MM.1S (cell line): ENCODE data around the gene PMM2.

Experiments
- DNase-seq: peaks from one replicate; pipeline ENCODE4 v3.0.0-alpha.2; 2015
- H2AFZ ChIP-seq: fragments of 300-600 bp; sonication (generic); 2 replicates; pipeline ENCODE4 v1.6.0; 2016; ENCODE audit warnings: antibody characterized with exemption, low read length
- H3F3A ChIP-seq: fragments of 300-600 bp; sonication (generic); 2 replicates; pipeline ENCODE4 v1.6.1; 2016; ENCODE audit warnings: mild to moderate bottlenecking, antibody characterized with exemption, low read length, moderate library complexity, mixed read lengths; ENCODE audit not compliant: insufficient read depth
- H3K27ac ChIP-seq: fragments of 300-600 bp; sonication (generic); 2 replicates; pipeline ENCODE4 v1.5.1; 2016; ENCODE audit warnings: mild to moderate bottlenecking, low read length
- H3K27me3 ChIP-seq: fragments of 300-600 bp; sonication (generic); replicated peaks from 2 replicates; pipeline ENCODE4 v1.6.0; 2016; ENCODE audit warnings: low read length; ENCODE audit not compliant: insufficient read depth
- H3K36me3 ChIP-seq: fragments of 300-600 bp; sonication (generic); replicated peaks from 2 replicates; pipeline ENCODE4 v1.6.1; 2016; ENCODE audit warnings: mild to moderate bottlenecking, low read length, mixed read lengths; ENCODE audit not compliant: insufficient read depth
- H3K4me1 ChIP-seq: fragments of 300-600 bp; sonication (generic); 2 replicates; pipeline ENCODE4 v1.6.1; 2016; ENCODE audit warnings: low read length, mixed read lengths
- H3K4me2 ChIP-seq: fragments of 300-600 bp; sonication (generic); 2 replicates; pipeline ENCODE4 v1.6.0; 2016; ENCODE audit warnings: low read depth, low read length
- H3K4me3 ChIP-seq: fragments of 300-600 bp; sonication (generic); 2 replicates; pipeline ENCODE4 v1.5.1; 2016; ENCODE audit warnings: low read length, mixed read lengths
- H3K79me2 ChIP-seq: fragments of 300-600 bp; sonication (generic); 2 replicates; pipeline ENCODE4 v1.6.1; 2016; ENCODE audit warnings: mixed run types, low read length, mixed read lengths
- H3K9ac ChIP-seq: fragments of 300-600 bp; sonication (generic); 2 replicates; pipeline ENCODE4 v1.6.1; 2016; ENCODE audit warnings: low read length, mixed read lengths
- H3K9me2 ChIP-seq: fragments of 300-600 bp; sonication (generic); replicated peaks from 2 replicates; pipeline ENCODE4 v1.6.1; 2016; ENCODE audit warnings: mild to moderate bottlenecking, low read length, mixed read lengths; ENCODE audit not compliant: insufficient read depth
- H3K9me3 ChIP-seq: fragments of 300-600 bp; sonication (generic); replicated peaks from 2 replicates; pipeline ENCODE4 v1.6.1; 2016; ENCODE audit warnings: mild to moderate bottlenecking, low read length, mixed read lengths; ENCODE audit not compliant: insufficient read depth
- H4K20me1 ChIP-seq: fragments of 300-600 bp; sonication (generic); 2 replicates; pipeline ENCODE4 v1.6.1; 2016; ENCODE audit warnings: mild to moderate bottlenecking, low read length, moderate library complexity, mixed read lengths; ENCODE audit not compliant: insufficient read depth
- EZH2 ChIP-seq: fragments of 300-600 bp; sonication (generic); optimal IDR thresholded peaks from 2 replicates; pipeline ENCODE3; 2017; ENCODE audit warnings: low read depth, mild to moderate bottlenecking, antibody characterized with exemption, low read length, mixed read lengths
- EZH2phosphoT487 ChIP-seq: fragments of 300-600 bp; sonication (generic); IDR thresholded peaks from 2 replicates; pipeline ENCODE4 v1.6.1; 2018; ENCODE audit warnings: antibody characterized with exemption, low read length
- TF ChIP-seq, protein P1 (sequence below): fragments of 300-600 bp; sonication (generic); IDR thresholded peaks from 2 replicates; pipeline ENCODE4 v1.5.1; 2016; ENCODE audit warnings: antibody characterized with exemption, low read length, mixed read lengths

The PMM2 gene

GRCh38 chr16:8862309-8863130 is 64.9 kb downstream of the PMM2 start:
- Histone ChIP-seq H3K36me3 (0 out of 2 replicates have a peak, but pooled peaks cover 5% of the 10 kb centered on the region), H3K9ac (no peak overlapping the region), H2AFZ (no peak overlapping the region), H3K27me3 (no peaks in the 10 kb centered on the region), H4K20me1 (peaks cover 18% of the 10 kb centered on the region), H3K4me3 (no peak overlapping the region), H3F3A (no peaks in the 10 kb centered on the region), H3K9me2 (no peaks in the 10 kb centered on the region), H3K79me2 (peaks cover 95% of the 10 kb centered on the region), H3K4me1 (no peaks in the 10 kb centered on the region), H3K27ac (no peak overlapping the region), H3K4me2 (no peak overlapping the region), H3K9me3 (no peaks in the 10 kb centered on the region)
- DNase-seq: no peak
- TF ChIP-seq EZH2phosphoT487 (no peak), EZH2 (no peak)
- TF ChIP-seq, protein P1, sequence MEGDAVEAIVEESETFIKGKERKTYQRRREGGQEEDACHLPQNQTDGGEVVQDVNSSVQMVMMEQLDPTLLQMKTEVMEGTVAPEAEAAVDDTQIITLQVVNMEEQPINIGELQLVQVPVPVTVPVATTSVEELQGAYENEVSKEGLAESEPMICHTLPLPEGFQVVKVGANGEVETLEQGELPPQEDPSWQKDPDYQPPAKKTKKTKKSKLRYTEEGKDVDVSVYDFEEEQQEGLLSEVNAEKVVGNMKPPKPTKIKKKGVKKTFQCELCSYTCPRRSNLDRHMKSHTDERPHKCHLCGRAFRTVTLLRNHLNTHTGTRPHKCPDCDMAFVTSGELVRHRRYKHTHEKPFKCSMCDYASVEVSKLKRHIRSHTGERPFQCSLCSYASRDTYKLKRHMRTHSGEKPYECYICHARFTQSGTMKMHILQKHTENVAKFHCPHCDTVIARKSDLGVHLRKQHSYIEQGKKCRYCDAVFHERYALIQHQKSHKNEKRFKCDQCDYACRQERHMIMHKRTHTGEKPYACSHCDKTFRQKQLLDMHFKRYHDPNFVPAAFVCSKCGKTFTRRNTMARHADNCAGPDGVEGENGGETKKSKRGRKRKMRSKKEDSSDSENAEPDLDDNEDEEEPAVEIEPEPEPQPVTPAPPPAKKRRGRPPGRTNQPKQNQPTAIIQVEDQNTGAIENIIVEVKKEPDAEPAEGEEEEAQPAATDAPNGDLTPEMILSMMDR: no peak

DNA sequence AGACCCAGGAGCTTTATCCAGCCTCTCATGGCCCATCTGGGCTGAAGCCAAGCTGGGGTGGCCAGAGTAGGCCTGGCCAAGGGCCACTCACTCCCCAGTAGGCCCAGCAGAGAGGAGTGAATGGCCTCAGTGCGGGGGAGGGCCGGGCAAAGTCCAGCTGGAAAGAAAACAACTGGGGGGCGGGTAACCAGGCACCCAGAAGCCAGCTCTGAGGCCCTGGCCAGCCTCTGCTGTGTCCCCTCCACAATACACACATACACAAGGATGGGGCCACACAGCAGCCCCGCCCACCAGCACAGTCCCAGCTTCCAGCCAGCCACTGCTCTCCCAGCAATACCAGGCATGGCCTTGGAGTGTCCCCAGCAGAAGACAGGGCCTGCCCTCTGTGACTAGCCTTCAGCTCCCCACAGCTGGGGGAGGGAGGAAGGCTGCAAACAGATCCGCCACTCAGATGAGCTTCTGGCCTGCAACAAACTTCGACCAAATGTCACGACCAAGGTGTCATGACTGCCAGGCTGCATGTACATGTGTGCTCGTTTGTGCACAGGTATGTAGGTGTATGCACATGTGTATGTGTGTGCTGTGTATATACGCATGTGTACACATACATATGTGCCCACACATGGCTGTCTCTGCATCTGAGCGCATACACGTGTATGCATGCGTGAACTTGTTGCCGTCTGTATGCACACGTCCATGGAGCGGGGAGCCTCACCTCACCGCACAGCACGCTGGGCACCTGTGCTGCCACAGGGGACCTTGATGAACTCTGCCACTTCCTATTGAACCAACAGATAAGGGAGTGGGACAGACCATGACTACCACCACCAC is 66.2 kb downstream of the PMM2 start:
- no peaks in the 10 kb centered on the region for H3K27me3 ChIP-seq
- 0 out of 2 replicates have a peak, but pooled peaks cover 2% of the 10 kb centered on the region for H3K36me3 ChIP-seq
- H3K4me2 ChIP-seq: no peak overlapping the region
- H4K20me1 ChIP-seq: peaks cover 18% of the 10 kb centered on the region
- DNase-seq: no peak
- TF ChIP-seq EZH2phosphoT487: no peak
- TF ChIP-seq, protein P1: no peak
- no peak for TF ChIP-seq EZH2
- H3K79me2 ChIP-seq: peaks cover 92% of the 10 kb centered on the region
- no peak overlapping the region for H3K9ac ChIP-seq
- no peak overlapping the region for H2AFZ ChIP-seq
- no peak overlapping the region for H3K27ac ChIP-seq
- peaks cover 5% of the 10 kb centered on the region; the same call in 1 of the 2 replicates for H3F3A ChIP-seq
- no peaks in the 10 kb centered on the region for H3K4me1 ChIP-seq
- H3K9me2 ChIP-seq: no peaks in the 10 kb centered on the region
- no peak overlapping the region for H3K4me3 ChIP-seq
- no peaks in the 10 kb centered on the region for H3K9me3 ChIP-seq

GRCh38 chr16:8864480-8865110 is 67.0 kb downstream of the PMM2 start:
- H3K27ac ChIP-seq: no peak overlapping the region
- peaks cover 84% of the 10 kb centered on the region for H3K79me2 ChIP-seq
- H2AFZ ChIP-seq: no peak overlapping the region
- DNase-seq: no peak
- peaks cover 5% of the 10 kb centered on the region; the same call in 1 of the 2 replicates for H3F3A ChIP-seq
- H3K36me3 ChIP-seq: 0 out of 2 replicates have a peak, but pooled peaks cover 2% of the 10 kb centered on the region
- H3K4me3 ChIP-seq: no peak overlapping the region
- H3K4me1 ChIP-seq: no peaks in the 10 kb centered on the region; the same call in 1 of the 2 replicates
- H3K9me3 ChIP-seq: no peaks in the 10 kb centered on the region
- no peak overlapping the region for H3K4me2 ChIP-seq
- H3K9me2 ChIP-seq: no peaks in the 10 kb centered on the region
- no peaks in the 10 kb centered on the region for H3K27me3 ChIP-seq
- H3K9ac ChIP-seq: no peak overlapping the region
- peaks cover 18% of the 10 kb centered on the region for H4K20me1 ChIP-seq
- no peak for TF ChIP-seq EZH2phosphoT487
